GM18502 (cell line): Measurements from ENCODE around the gene PPP1R9B.

Experiments
- ATAC-seq: cut with Tn5 transposase; IDR thresholded peaks from one replicate; pipeline ENCODE4 v1.9.1; 2021; ENCODE audit warnings: mild to moderate bottlenecking; ENCODE audit not compliant: unreplicated experiment, poor library complexity

The PPP1R9B gene

DNA sequence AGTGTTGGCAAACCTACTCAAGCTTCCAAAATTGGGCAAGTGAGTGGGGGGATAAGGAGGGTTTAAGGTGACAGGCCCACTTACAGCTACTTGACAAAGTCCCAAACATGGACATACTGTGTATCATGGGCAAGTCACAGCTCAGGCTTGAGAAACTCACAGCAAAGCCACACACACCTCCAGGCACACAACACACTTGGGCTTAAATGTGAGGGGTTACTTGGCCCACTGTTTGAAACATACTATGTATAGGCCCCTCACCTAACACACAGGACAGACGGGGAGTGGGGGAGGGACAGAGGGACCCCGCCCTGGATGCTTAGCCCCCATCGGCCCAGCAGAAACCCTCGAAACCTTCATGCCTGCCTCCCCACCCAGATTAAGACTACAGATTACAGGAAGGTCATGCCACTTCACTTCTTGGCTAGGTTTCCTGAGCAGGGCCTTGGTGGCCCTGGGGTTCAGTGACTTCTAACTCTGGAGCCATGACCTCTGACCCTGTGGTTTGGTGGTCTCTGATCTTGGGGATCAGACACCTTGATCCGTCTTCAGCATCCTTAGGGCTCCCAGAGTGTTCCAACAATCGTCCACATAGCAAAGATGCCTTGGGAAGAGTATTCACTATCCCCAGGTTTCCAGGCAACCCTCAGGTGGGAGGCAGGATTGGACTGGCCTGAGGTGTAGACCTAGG is 18.2 kb downstream of the PPP1R9B start:
- no peak for ATAC-seq

DNA sequence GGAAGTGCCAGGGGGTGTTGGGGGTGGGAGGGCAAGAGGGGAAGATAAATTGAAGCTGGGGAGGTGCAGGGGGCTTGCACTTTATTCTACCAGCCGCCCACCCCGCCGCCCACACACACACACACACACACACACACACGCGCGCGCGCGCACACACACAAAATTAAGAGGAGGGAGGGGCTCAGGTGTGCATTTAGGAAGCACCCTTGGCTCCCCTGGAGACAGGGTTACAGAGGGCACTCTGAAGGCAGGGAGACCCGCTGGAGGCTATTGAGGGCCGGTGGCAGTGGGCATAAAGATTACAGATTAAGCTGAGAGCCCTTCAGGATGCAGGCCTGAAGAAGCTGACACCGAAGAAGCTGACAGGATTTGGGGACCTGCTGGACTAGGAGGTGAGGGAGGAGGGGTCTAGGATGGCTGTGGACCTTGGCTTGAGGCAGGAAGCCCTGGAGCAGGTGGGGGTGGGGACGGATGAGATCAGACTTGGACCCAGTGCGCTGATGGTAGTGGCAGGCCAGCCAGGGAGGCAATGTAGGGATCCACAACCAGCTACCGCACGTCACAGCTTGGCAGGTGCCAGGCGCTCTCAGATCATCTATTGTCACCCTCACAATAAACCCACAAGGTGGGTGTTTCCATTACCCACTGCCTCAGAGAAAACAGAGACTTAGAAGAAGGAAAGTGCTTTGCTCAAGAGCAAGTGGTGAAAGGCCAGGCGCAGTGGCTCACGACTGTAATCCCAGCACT is 19.7 kb downstream of the PPP1R9B start:
- ATAC-seq, result no peak

DNA sequence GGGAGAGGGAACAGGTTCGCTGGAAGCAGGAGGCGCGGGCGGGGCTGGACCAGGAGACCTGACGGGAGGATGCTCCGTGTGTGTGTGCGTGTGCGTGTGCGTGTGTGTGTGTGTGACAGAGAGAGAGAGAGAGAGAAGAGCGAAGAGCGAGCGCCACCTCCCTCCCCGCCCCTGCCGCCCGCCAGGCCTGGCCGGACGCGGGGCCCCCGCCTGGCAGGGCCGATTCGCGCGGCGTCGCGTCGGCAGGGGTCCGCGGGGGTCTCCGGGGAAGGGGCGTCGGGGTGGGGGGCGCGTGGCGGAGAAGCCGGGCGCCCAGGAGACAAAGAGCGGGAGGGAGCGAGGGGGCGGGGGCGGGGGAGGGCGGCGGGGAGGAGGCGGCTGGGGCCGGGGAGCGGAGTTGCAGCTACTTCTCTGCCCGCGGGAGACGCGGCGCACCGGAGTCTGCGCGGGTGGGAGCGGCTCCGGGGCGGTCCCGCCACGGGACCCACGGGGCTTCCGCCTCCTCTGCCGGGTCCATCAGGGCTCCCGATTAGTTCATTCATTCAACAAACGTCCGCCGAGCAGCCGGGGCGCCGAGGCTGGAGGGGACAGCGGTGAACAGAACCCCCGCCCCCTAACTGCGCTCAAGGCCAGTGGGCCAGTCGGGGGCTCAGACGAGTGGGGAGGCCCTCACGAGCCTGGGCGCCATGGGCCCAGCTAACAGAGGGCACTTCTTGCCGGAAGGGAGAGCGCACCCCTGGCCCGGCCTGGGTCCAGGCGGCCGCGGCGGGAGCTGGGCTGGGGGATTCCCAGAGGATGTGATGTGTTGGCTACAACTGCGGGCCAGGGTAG is 20.5 kb downstream of the PPP1R9B start, which contains the start of gene SAMD14:
SAMD14 (minus strand) TSS at position 433 of the 831 bp plus-strand sequence. CDS start 5,201 bp downstream, outside the sequence.
- no peak for ATAC-seq

DNA sequence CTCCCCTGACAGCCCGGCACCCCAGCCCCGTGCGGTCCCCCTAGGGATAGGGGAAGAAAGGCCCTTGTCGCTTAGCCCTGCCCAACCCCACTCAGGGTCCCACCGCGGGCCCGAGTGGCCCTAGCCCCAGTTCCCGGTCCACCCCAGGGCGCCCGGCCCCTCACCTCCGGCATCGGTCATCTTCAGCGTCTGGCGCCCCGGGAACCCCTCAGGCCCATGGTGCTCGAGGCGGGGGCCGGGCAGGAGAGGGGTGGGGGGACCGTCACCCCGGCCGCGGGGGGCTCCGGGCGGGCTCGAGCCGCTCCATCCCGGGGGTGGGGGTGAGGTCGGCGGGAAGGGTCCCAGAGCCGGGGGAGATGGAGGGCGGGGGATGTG is 21.1 kb downstream of the PPP1R9B start:
- ATAC-seq, result no peak

DNA sequence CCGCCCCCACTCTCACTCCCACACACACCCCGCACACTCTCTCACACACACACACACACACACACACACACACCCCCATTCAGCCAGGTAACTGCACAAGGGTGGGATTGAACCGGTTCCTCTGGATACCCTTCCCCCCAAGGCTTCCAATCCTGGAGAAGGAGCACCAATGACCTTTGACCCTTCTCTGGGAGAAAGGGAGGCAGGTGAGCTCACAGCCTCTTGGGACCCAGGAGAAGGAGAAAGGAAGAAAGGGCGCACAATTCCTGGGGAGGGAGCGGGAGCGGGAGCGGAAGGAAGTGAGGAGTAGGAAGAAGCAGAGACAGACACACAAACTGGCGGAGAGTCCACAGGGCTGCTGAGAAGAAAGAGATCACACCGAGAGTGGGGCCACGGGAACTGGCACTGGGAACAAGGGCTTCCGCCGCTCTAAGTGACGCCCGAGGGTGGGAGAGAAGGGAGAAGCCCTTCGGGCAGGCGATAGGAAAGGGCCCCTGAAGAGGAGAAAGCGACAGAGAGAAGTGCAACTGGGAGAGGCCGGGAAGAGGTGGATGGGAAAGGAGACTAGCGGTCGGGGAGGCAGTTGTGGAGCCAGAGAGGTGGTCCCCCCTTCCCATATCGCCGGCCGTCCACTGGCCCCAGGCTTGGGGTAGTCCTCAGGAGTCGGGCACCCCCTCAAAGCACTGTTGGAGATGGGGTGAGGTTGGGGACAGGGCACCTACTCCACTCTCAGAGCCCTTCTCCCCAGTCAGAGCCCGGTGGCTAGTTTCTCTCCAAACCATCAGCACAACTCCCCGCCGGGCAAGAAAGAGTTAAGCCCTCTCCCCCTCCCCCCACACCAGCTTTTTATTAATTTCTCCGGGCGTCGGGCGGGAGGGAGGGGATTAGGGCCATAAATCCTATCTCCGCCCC is 21.8 kb downstream of the PPP1R9B start:
- no peak for ATAC-seq

DNA sequence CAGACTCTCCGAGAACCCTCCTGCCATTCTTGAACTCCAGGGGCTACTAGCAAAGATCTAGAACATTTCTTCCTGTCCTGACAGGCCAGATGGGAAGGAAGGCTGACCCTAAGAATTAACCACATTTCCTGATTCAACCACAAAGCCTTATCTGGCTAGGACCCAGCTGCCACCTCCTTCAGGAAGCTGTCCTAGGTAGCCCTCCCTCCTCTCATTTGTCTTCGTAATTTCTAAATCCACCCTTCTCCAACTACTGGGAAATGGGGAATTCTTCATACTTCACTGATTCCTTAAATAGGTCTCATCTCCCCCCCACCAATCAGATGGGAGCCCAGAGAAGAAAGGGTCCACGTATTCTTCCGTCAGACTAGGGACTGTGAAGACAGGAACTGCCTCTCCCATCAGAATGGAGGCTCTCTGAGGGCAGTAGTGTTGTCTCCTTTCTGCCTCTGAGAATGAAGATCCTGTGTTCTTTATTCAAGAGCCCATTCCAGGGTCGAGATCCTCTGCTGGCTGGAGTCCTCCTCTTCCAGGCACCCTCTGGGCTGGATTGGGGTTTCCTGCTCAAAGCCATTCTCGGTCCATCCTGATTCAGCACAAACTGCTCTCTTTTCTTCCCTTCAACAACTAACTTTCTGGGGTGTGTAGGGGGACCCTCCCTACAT is 22.6 kb downstream of the PPP1R9B start:
- ATAC-seq, result no peak

DNA sequence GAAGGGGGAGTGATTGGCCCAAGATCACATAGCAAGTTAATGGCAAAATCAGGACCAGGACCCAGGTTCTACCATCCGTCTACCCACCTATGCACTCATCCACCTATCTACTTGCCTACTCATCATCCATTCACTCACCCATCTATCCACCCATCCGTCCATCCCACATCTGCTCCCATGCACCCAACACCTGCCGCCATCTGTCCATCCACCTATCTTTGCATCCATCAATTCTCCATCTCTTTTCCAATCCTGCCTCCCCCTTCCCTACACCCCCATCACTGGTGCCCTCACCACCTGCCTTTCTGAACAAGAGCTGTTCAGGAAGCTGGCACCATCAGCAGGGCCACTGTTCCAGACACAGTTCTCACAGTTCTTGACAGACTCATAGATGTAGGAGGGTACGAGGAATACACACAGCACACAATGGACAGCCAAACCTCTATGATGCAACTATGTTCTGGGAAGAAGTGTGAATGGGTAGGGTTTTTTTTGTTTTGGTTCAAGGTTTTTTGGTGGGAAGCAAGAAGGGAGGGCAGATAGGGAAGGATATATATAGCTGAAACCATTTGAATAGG is 25.0 kb downstream of the PPP1R9B start:
- ATAC-seq, result no peak

DNA sequence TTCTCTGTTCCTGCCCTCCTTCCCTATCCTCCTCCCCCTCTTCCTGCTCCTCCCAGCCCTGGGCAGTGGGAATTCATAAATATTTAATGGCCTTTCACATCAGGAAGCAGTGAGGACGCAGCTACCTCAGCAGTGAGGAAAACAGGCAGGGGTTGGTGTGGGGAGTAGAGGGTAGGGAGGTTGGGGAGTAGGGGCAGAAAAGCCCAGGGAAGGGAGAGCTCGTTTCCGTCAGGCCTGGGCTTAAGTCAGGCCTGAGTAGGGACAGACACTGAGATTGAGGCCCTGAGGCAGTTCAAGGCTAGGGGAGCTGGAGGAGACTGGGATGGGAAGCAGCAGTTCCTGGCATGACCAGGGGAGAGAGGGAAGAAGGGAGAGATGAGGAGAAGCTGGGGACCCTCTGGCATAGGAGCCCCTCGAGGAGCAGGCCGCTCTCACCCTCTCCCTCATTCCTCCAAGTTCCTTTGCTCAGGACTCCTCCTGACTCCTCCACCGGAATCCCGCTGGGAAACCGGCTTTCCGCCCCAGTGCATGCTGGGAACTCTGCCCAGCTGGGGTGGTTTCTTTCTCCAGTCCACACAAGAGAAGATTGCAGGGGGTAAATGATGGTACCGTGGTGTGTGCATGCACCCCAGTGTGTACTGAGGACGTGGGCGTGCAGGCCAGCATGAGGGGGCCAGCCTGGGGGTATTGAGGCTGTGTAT is 26.7 kb downstream of the PPP1R9B start:
- ATAC-seq, result no peak

DNA sequence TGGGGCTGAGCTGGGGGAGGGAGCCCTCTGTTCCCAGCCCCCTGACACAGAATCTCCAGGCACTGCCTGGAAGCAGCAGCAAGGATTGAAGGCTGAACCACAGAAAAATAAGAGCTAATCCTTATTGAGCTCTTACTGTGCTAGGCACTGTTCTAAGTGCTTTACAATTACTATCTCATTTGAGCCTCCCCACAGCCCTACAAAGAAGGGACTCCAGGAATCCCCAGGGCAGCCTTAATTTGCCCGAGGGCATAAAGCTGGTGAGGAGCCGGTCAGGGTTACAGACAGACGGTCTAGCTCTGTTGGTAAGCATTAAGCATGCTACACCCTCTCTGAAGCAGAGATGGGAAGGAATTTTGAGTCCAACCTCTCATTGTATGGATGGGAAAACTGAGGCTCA is 27.5 kb downstream of the PPP1R9B start:
- ATAC-seq, result no peak

DNA sequence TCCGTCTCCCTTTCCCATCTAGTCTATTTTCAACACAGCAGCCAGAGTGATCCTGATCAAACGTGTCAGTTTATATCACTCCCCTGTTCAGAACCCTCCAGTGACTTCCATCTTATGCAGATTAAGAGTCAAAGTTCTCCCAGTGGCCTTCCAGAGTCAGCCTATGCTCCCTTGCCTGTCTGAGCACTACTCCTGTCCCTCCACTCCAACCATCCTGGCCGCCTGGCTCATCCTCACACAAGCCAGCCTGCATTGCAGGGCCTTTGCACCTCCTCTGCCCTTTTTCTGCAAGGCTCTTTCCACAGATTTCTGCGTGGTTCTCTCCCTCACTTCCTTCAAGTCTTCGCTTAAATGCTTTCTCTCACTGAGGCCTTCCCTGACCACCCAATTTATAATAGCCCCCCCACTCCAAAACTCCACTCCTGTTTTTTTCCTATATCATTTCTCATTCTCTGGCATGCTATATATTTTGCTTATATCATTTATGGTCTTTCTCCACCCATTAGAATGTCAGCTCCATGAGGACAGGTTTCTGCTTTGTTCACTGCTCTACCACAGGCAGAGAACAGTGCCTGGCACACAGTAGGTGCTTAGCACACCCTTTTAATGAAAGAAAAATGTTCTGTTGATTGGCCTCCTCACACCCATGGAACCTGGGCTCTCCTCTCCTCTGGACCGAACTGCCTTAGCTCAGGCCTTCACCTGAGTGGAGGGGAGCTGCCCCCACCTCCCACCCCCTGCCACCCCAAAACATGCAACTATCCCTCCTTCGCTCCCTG is 29.8 kb downstream of the PPP1R9B start:
- no peak for ATAC-seq

DNA sequence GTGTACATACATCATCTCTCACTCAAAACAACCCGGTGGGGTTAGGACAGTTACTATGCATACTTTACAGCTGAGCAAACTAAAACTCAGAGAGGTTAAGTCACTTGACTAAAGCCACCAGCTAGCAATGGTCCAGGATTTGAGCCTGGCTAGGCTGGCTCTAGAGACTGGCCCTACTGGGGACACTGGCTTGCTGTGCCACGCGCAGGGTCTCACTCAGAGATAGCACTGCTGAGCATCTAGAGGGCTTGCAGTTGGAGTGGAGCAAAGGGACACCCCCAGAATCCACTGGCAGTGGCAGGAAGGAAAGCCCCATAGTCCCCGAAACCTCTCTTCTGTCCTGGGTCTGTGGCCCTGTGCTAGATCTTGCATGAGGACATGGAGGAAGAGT is 31.7 kb downstream of the PPP1R9B start:
- ATAC-seq, result no peak

DNA sequence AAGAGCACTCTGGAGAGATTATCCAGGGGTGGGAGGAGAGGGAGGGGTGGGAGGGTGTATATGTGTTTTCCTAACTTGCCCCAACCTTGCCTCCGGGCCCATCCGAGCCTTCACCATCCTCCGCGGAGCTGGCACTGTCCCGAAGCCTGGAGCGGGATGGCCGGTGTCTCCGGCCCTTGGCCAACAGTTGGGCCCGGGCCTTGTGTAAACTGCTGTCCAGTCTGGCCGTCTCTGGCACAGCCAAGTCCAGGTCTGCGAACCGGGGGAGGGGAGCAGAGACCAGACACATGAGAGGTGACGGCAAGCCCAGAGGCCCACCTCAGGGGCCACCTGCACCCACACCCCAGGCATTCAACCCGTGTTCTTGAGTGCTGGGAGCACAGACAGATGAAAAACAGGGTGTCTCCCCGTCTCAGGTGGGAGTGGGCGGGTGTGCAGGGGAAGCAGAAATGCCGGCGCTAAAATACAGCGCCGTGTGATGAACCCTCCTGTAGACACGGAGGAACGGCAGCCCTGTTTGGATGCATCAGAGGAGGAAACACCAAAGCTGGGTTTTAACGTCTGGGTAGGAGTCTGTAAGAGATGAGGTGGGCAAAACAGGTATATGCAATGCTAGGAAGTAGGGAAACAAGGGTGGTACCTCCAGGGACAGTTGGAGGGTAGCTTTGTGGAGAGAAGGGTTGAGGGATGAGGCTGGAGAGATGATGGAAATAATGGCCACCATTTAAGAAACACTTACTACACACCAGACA is 32.2 kb downstream of the PPP1R9B start:
- no peak for ATAC-seq

DNA sequence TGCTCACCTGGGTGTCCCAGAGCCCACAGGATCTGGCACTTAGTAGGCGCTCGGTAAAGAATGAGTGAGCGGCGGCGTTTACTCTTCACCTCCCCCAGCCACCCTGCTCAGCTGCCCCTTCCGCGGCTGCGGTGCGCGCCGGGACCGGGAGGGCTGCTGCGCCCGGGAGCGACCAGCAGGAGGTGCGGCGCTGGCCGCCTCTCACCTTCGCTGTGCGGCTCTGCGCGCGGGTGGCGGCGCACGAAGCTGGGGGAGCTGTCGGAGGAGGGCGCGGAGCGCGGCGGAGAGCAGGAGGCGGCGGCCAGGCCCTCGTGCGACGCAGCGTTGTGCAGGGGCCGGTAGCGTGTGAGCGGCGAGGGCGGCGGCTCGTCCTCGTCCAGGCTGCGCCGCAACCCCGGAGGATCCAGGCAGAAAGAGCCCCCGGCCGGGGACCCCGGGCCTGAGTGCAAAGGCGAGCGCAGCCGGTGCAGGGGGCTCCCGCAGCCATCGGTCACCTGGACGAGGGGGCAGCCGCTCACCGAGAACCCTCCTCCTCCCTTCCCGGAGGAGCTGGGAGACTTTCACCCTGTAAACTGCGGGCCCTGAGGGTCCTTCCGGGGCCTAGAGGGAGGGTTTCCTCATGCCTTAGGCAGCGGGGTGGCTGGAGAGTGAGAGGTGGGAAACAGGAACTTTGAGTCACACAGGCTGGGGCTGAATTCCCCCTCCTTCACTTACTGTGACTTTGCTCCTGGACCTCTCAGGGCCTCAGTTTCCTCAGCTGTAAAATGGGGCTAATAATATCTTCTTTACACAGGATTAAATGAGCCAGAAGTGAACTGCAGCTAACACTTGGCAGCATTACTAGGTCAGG is 33.0 kb downstream of the PPP1R9B start:
- ATAC-seq, result no peak

DNA sequence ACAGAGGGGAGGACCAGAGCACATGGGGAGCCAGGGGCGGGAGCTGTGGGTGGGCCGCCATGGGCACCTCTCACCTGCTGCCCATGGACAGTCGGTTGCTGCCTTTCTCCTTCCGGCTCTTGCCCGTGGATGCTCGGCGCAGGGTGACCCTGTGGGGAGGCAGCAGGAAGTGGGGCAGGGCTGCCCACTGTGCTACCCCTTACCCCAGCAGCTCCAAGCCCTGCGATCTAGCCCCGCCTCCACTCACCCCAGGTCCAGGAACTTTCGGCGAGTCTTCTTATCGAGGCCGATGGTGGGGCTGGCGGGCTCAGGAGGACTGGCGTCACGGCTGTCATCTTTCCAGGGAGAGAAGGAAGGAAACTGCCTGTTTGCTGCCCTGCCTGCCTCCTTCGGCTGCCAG is 34.7 kb downstream of the PPP1R9B start:
- no peak for ATAC-seq

DNA sequence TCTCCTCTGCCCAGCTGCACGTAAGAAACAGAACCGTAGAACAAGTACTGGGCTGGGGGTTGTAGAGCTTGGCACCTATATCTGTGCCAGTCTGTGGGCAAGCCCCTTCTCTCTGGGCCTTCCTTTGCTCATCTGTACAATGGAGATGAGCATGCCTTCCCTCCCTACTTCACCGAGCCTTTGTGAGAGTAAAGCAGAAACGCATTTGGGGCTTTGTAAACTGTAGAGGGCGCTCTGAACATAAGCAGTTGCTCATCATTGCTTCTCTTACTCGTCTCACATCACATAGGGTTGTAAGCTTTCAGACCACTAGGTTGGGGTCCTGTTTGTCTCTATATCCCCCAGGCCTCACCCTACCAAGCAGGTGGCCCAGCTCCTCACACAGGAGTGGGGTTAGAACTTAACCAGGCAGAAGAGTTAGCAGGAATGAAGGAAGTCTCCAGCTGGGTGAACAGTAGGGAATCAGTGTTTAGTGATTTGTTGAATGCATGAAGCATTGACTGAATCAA is 35.6 kb downstream of the PPP1R9B start:
- no peak for ATAC-seq

DNA sequence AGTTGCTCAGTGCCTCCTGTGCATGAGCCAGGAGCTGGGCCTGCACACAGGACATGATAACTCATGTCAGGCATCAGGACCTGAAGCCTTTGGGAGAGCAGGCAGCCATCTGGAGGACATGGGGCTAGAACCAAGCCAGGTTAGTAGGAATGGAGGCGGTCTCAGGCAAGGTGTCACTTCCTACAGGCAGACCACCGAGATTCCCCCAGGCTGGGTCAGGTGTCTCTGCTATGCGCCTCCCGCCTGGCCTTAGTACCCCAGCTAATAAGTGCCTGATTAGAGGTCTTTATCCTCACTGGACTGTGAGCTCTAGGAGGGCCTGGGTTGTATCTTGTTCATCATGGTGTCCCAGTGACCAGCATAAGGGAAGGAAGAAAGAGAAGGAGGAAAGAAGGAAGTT is 36.1 kb downstream of the PPP1R9B start:
- ATAC-seq, result no peak
